Hepatocyte (in vitro differentiated cells): ENCODE results near the gene SMARCB1.

Source experiments
- EZH2 ChIP-seq: fragments of 200-600 bp; sonication (generic); IDR thresholded peaks from 2 replicates; pipeline ENCODE4 v1.6.1; 2016; ENCODE audit warnings: antibody characterized with exemption, mild to moderate bottlenecking, borderline replicate concordance
- EZH2phosphoT487 ChIP-seq: fragments of 200-600 bp; sonication (generic); IDR thresholded peaks from one replicate; pipeline ENCODE4 v1.6.1; 2018; ENCODE audit warnings: antibody characterized with exemption, mild to moderate bottlenecking, low read depth, moderate library complexity; ENCODE audit not compliant: unreplicated experiment, severe bottlenecking

DNA sequence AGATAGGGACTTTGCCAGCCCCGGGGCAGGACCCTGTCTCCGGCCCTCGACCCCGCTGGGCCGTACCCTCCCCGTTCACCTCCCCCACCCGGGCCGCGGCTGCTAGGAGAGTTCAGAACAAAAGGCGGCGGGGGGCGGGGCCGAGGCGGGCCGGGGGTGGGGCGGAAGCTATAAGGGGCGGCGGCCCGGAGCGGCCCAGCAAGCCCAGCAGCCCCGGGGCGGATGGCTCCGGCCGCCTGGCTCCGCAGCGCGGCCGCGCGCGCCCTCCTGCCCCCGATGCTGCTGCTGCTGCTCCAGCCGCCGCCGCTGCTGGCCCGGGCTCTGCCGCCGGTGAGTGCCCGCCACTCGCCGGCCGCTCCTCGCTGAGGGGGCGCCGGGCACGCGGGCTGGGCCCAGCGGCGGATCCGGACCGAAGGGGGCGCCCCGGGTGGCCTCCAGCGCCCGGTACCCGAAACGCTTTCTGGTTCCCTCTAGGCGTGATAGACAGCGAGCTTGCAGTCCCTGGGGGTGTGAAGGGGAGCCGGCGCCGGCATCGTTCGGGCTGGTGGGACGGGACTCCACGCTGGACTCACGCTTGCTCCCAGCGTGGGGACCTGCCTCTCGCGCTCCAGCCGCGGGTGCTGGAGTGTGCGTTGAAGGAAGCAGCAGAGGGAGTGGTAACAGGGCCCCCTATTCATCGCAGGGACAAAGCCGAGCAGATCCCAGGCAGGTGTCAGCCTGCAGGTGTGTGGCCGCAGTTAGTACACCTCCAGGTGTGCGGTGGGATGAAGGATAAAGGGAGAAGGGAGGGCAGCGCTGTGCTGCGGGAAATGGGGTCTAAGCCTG is 13.9 kb upstream of the SMARCB1 start, which contains the start of gene MMP11:
- no peak for TF ChIP-seq EZH2
- TF ChIP-seq EZH2phosphoT487, result no peak
